HUES6 (cell line): ENCODE measurements around the gene ANO10.
A peak's percentile ranks its signal among the peaks of the same experiment; 100 is the strongest.
"Not testable (repeated sequence)": the region's sequence is repeated elsewhere in the genome, so short reads cannot be mapped to it uniquely, and the experiment has no call there.

Source experiments
- H3K27ac ChIP-seq: 2 replicates; pipeline ENCODE4 v1.7.0; 2013; ENCODE audit warnings: low read depth, mild to moderate bottlenecking, low read length, inconsistent platforms
- H3K27me3 ChIP-seq: 2 replicates; pipeline ENCODE4 v1.6.1; 2013; ENCODE audit warnings: low read length; ENCODE audit not compliant: control insufficient read depth, insufficient read depth
- H3K36me3 ChIP-seq: 2 replicates; pipeline ENCODE4 v1.6.1; 2013; ENCODE audit warnings: low read length; ENCODE audit not compliant: control insufficient read depth, insufficient read depth
- H3K4me1 ChIP-seq: 2 replicates; pipeline ENCODE4 v1.6.1; 2013; ENCODE audit warnings: low read length; ENCODE audit not compliant: control insufficient read depth, insufficient read depth
- H3K4me3 ChIP-seq: 2 replicates; pipeline ENCODE4 v1.5.1; 2013; ENCODE audit warnings: low read depth, low read length
- H3K9ac ChIP-seq: one replicate; pipeline ENCODE4 v1.6.1; 2013; ENCODE audit warnings: mild to moderate bottlenecking, low read length
- H3K9me3 ChIP-seq: 2 replicates; pipeline ENCODE4 v1.6.1; 2013; ENCODE audit warnings: low read depth, low read length; ENCODE audit not compliant: control insufficient read depth, insufficient read depth

The ANO10 gene

DNA sequence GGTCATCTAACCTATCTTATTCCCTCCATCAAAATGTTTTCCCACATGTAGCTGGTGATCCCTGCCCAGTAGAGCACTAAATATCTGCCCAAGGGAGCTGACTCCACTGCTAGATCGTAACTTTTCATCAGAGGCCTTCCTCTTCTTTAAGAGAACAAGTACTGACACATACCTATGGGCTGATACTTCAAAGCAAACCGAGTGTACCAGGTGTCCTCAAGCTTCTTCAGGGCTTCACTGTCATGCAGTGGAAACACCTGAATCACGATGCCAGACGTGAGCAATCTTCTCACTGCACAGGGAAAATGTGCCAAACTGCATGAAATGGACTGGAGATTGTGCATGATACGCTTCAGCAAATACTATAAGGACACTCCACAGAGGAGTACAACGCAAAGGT lies 41.6 kb downstream of the ANO10 start:
- Histone ChIP-seq H3K9ac (no peak overlapping the region), H3K27me3 (no peaks in the 10 kb centered on the region), H3K27ac (no peak overlapping the region), H3K36me3 (peaks cover 13% of the 10 kb centered on the region), H3K4me3 (no peak overlapping the region), H3K4me1 (peaks cover 8% of the 10 kb centered on the region; the same call in 1 of the 2 replicates), H3K9me3 (no peaks in the 10 kb centered on the region)

DNA sequence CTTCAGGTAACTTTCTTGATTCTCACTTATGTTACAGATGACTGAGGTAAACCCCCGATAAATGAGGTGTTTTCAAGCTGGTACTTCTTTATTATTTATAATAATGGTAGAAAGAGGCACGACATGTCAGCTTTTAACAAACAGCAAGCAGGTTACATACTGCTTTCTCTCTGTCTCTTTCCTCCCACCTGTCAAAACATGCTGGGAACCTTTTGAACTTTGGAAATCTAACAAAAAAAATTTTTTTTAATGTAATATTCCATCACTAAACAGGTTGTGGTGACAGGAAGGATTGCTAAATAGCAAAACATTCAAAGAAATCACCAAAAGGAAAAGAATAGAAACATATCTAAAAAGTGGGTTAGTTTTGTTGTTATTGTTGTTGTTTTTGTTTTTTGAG lies 48.2 kb downstream of the ANO10 start:
- H3K9me3 ChIP-seq: no peaks in the 10 kb centered on the region
- H3K27me3 ChIP-seq: no peaks in the 10 kb centered on the region
- no peak overlapping the region for H3K27ac ChIP-seq
- H3K36me3 ChIP-seq: peaks cover 10% of the 10 kb centered on the region
- no peak overlapping the region for H3K9ac ChIP-seq
- no peak overlapping the region for H3K4me3 ChIP-seq
- no peaks in the 10 kb centered on the region for H3K4me1 ChIP-seq

DNA sequence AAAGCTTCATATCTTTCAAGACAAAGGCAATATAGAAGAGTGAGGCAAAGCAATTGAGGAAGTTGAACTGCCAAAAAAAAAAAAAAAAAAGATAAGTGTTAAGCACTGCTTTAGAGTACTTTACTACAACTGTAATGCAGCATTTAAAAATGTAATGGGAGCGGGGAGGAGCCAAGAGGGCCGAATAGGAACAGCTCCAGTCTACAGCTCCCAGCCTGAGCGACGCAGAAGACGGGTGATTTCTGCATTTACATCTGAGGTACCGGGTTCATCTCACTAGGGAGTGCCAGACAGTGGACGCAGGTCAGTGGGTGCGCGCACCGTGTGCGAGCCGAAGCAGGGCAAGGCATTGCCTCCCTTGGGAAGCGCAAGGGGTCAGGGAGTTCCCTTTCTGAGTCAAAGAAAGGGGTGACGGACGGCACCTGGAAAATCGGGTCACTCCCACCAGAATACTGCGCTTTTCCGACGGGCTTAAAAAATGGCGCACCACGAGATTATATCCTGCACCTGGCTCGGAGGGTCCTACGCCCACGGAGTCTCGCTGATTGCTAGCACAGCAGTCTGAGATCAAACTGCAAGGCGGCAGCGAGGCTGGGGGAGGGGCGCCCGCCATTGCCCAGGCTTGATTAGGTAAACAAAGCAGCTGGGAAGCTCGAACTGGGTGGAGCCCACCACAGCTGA lies 56.0 kb downstream of the ANO10 start:
- not testable (repeated sequence) for H3K4me1 ChIP-seq, H3K36me3 ChIP-seq, H3K27ac ChIP-seq, H3K27me3 ChIP-seq, H3K9me3 ChIP-seq
- peak overlapping the region; percentile 52 for H3K9ac ChIP-seq
- peak overlapping the region; percentile 56 for H3K4me3 ChIP-seq

DNA sequence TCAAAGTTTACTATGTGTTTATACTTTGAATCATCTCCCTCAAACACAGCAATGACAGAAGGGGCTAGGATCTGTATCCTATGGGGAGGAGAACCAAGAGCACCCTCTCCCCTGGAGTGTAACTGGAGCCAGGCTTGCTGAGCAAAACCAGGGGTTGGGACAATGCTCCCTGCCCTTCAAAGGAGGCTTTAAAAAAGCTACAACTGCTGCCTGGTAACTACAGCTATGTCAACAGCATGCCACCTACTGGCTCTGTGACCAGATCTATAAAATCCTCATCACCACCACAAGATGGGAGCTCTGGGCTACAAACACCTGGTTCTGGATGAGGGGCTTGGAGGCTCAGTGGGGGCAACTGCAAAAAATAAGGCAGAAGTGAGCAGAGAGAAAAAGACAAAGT lies 61.9 kb downstream of the ANO10 start:
- Histone ChIP-seq H3K27me3 (no peaks in the 10 kb centered on the region), H3K4me3 (no peak overlapping the region), H3K4me1 (no peaks in the 10 kb centered on the region), H3K27ac (no peak overlapping the region), H3K36me3 (peaks cover 22% of the 10 kb centered on the region), H3K9me3 (no peaks in the 10 kb centered on the region), H3K9ac (no peak overlapping the region)

DNA sequence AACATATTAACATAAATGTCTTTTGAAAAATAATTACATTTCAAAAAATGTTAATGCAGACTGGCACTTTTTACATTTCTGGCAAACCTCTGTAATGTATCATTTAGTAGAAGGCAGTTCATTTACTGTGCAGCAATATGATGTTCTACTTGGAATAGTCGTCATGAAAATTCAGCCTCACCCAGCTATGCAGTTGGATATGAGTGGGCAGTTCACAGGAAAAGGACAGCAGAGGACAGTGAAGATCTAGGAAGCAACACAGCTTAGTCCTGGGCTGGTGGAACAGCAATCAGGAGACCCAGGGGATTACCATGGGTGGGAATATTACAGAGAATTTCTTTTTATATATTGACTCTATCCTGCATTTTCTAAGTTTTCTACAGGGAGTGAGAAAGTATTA lies 63.6 kb downstream of the ANO10 start:
- H3K27me3 ChIP-seq: no peaks in the 10 kb centered on the region
- H3K36me3 ChIP-seq: peaks cover 26% of the 10 kb centered on the region
- no peaks in the 10 kb centered on the region for H3K9me3 ChIP-seq
- H3K4me1 ChIP-seq: no peaks in the 10 kb centered on the region
- H3K9ac ChIP-seq: no peak overlapping the region
- no peak overlapping the region for H3K4me3 ChIP-seq
- no peak overlapping the region for H3K27ac ChIP-seq

DNA sequence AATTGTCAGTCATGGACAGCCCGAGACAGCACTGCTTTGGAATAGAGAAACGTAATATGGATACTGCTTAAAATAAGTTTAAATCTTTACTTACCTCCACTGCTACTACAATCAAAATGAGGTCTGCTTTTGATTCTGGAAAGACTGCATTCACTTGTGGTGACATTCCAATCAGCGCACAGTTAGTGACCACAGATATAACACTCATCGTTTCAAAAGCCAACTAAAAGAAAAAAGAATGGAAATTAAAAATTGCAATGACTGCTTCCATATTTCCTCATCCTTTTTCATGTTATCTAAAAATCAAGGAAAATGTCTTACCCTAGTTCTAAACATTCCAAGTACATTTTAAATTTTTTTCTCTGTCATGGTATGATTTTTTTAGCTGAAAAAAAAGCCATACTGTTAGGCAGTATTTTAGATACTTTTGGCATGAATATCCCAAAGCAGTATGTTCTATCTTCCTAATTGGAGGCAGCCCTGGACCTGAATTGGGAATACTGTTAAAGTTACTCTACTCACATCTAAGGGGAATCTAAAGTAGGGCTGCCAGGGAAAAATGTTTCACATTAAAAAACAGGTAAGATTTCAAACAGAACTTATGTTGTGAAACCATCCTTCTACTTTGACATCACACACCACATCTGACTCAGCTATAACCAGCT lies 72.1 kb downstream of the ANO10 start:
- Histone ChIP-seq H3K27ac (no peak overlapping the region), H3K9ac (no peak overlapping the region), H3K36me3 (peaks cover 15% of the 10 kb centered on the region), H3K4me3 (no peak overlapping the region), H3K4me1 (no peaks in the 10 kb centered on the region), H3K27me3 (no peaks in the 10 kb centered on the region), H3K9me3 (no peaks in the 10 kb centered on the region)

DNA sequence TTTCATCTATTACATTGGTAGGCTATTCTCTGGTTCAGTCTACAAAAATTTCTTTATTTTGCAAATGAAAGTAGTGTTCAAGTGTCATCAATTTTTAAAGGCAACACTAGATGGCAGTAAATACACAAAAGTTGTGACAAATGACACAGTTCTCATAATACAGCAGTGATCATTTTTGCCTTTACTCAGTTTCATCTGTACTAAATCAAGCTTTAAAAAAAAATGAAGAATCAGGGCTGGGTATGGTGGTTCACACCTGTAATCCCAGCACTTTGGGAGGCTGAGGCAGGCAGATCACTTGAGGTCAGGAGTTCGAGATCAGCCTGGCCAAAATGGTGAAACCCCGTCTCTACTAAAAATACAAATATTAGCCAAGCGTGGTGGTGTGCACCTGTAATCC lies 77.5 kb downstream of the ANO10 start:
- not testable (repeated sequence) for H3K4me3 ChIP-seq, H3K9ac ChIP-seq, H3K27me3 ChIP-seq, H3K9me3 ChIP-seq, H3K27ac ChIP-seq, H3K36me3 ChIP-seq
- peaks cover 12% of the 10 kb centered on the region for H3K4me1 ChIP-seq

DNA sequence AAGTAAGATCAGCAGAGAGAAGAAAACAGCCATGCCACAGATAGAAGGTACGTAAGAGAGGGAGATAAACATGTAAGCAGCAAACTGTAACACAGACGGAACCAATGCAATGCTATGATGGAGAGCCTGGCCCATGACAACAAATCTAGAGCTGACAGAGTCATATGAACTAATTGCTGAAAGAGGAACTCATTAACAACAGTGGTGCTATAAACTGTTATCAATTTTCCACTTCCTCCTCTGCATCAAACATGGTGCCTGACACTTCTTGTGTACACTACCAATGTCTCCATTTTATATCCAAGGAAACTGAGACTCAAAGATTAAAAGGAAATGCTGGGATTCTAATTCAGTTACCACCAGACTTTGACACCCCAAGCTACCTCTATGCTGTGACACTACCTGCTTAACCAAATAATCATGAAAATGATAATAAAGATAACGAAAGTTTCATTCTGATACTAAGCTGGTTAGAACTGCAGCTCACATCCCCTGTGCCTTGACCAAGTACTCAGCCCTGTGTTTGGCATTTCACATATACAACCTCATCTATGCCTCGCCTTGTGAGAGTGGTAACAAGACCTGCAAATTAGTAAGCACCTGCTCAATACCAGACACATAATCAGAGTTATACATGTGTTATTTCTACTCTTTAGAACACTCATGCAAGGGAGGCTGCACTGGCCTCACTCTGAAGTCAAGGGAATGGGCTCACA lies 79.3 kb downstream of the ANO10 start:
- Histone ChIP-seq H3K9me3 (no peaks in the 10 kb centered on the region), H3K36me3 (no peaks in the 10 kb centered on the region), H3K9ac (no peak overlapping the region), H3K4me1 (peaks cover 18% of the 10 kb centered on the region), H3K27ac (no peak overlapping the region), H3K4me3 (no peak overlapping the region), H3K27me3 (no peaks in the 10 kb centered on the region)

DNA sequence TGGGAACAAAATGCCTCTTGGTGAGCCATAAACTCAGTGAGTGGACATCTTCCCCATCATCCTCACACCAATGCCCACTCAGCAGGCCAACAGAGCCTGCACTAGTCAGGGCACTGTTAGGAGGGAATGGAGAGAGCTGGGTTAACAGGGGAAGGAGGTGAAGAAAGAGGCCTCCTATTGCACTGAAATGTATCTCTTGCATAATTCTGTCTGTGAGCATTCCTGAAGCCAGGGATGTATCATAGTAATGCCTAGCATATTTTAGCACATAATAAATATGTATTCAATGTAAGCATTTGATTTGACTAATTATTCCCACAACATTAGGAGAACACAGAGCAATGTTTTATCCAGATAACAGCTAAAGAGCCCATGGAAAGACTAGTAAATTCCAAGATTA lies 81.2 kb downstream of the ANO10 start:
- no peaks in the 10 kb centered on the region for H3K27me3 ChIP-seq
- H3K4me3 ChIP-seq: no peak overlapping the region
- no peak overlapping the region for H3K9ac ChIP-seq
- no peak overlapping the region for H3K27ac ChIP-seq
- H3K9me3 ChIP-seq: no peaks in the 10 kb centered on the region
- peaks cover 34% of the 10 kb centered on the region for H3K4me1 ChIP-seq
- no peaks in the 10 kb centered on the region for H3K36me3 ChIP-seq

DNA sequence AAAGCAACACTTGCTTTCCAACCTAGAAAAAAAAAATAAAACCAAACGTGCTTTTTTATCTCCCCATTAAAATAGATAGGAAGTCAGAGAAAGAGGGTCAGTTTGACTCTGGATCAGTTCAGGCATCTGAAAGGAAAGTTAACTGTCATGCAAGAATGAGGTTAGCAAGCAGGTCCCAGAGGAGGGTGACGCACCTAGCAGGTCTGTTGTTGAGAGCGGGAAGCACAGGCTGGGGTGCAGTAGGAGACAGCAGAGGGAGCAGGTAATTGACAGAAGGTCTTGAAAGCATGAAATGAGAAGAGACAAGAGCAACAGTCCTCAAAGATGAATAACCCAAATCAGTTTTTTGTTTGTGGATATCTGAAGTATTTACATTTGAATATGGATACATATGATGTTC lies 82.5 kb downstream of the ANO10 start:
- H3K9ac ChIP-seq: no peak overlapping the region
- no peak overlapping the region for H3K27ac ChIP-seq
- H3K4me1 ChIP-seq: peaks cover 37% of the 10 kb centered on the region
- H3K27me3 ChIP-seq: no peaks in the 10 kb centered on the region
- no peak overlapping the region for H3K4me3 ChIP-seq
- H3K36me3 ChIP-seq: no peaks in the 10 kb centered on the region
- no peaks in the 10 kb centered on the region for H3K9me3 ChIP-seq

DNA sequence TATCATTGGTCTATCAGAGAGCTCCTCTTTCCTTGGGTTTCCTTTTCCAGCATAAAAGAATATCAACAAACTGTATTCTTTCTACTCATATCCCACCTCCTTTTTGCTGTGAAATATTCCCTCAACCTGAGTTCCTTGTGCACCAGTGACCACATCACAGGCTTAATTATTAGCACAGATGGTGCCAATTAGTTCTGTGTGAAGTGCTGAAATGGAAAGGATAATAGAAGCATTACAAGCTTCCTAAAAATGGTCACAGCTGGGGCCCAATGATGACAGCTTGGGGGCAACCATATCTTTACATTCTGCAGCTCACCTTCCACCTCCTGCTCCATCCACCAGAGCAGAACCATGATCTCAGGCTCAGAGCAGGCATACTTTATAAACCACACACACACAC lies 84.6 kb downstream of the ANO10 start:
- Histone ChIP-seq H3K36me3 (no peaks in the 10 kb centered on the region), H3K4me3 (no peak overlapping the region), H3K27me3 (no peaks in the 10 kb centered on the region), H3K27ac (no peak overlapping the region), H3K4me1 (peaks cover 32% of the 10 kb centered on the region), H3K9ac (no peak overlapping the region), H3K9me3 (no peaks in the 10 kb centered on the region)
